HG02610 (cell line): ENCODE data around the gene SH2B2.
"Not testable (repeated sequence)": the region's sequence is repeated elsewhere in the genome, so short reads cannot be mapped to it uniquely, and the experiment has no call there.

Experiments
- ATAC-seq: cut with Tn5 transposase; IDR thresholded peaks from one replicate; pipeline ENCODE4 v1.9.1; 2021; ENCODE audit warnings: mild to moderate bottlenecking, moderate library complexity; ENCODE audit not compliant: unreplicated experiment

Gene SH2B2

DNA sequence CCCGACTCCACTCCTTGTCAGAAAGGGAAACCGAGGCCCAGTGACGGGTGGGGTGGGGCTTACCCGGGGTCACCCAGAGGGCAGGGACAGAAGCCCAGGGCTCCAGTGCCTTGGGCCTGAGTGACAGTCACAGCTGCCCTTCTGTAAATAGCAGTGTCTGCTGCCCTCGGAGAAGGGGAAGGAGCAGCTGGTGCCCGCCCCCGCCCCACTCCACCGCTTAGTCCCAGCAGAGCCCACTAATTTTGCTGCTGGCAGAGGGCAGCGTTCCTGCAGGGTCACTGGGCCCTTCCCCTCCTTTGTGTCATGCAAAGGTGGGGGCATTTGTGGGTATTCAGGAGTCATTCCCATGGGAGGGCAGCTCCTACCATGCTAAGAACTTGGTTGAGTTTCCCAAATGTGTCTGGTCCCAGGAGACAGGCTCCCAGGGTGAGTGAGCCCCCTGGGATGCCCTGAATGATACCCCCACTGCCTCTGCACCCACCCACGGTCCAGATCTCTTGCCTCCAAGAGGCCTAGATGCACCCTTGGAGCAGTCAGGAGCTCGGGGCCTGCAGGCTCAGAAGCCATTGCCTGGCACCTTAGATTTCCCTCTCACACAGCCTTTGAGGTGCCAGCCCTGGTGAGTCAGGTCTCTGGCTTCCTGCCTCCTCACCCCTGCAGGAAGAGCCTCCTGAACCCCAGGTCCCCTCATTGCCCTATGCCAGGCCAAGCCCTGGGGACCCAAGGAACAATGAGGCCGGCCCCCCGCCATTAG is 17.2 kb downstream of the SH2B2 start:
- no peak for ATAC-seq

DNA sequence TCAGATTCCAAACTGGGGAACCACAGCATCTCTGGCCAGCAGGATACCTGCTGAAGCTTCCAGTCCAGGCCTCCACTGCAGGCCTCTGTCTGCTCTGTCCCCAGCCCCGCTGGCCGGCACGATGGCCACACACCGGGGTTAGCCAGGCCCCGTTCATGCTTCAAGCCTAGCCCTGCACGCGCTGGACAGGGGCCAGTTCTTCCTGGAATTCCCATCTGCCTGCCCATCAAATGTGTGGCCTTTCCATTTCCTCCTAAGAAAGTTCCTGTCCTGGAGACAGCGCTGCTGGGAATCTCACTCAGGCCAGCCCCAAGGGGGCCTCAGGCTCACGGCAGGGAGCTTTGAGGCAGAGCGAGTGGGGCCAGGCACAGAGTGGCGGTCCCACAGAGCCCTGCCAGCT is 18.0 kb downstream of the SH2B2 start:
- ATAC-seq: no peak

DNA sequence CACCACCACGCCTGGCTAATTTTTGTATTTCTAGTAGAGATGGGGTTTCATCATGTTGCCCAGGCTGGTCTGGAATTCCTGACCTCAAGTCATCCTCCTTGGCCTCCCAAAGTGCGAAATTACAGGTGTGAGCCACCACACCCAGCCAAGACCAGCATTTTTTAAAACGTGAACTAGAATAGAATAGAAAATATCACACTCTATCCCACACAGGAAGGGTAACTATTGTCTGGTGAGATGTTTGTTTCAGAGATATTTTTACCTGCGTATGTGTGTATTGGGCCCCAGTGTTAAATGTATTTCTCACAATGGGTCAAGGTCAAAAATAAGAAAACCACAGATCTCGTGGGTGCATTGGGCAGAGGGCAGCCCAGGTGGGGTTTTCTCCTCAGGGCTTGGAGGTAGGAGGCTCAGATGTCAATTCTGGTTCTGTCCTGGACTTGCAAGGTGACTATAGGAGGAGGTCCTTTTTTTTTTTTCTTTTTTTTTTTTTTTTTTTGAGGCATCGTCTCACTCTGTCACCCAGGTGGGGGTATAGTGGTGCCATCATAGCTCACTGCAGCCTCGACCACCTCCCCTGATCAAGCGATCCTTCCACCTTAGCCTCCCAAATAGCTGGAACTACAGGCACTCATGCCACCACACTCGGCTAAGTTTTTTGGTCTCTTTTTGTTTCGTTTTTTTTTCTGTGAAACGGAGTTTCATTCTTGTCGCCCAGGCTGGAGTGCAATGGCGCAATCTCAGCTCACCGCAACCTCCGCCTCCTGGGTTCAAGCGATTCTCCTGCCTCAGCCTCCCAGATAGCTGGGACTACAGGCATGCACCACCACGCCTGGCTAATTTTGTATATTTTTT is 19.0 kb downstream of the SH2B2 start:
- ATAC-seq: peak; percentile 33

DNA sequence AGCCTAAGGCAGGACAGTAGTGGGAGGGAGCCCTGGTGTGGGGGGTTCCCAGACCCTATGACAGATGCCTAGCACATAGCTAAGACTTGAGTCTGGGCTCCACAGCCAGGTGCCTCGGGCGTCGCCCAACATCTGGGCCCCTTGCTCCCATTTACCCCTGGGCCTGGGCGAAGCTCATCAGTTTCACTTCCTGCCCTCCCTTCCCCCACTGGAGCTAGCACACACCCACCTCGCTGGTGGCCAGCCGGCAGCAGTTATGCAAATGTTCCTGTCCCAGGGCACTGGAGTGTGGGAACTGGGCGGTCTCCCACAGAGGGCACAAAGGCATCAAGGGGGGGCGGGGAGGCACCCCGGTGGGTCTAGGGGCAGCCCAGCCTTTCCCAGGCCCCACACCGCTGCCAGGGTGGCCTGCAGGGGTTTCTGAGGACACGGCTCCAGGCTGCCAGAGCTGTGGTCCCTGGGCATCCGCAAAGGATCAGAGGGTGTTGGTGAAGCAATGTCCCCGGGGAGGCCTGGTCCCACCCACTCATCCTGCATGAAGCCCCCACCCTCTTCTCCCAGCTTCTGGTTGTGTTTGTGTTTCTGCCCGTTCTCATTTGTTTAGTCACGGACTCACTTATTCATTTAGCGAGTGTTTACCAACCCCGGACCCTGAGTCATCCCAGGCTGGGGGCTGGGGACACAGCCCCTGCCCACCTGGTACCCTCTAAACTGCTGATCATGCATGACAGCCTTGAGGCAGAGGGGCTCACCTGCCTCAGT is 20.4 kb downstream of the SH2B2 start:
- peak; percentile 70 for ATAC-seq

DNA sequence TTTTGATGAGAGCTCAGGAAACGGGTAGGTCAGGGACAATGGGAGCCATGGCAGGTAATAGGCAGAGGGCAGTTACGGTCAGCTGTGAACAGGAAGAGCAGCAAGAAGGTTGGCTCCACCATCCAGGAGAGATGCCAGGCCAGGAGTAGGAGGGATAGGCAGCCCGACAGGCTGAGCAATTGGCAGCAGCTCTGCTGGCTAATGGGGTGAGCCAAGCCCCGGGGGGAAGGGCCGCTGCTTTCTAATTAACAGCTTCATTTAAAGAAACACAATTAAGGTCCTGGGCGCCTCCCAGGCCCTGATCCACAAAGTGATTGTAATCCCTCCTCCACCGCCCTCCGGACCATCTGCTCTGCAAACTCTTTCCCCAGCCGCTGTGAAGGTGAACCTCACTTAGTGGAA is 23.7 kb downstream of the SH2B2 start:
- no peak for ATAC-seq

DNA sequence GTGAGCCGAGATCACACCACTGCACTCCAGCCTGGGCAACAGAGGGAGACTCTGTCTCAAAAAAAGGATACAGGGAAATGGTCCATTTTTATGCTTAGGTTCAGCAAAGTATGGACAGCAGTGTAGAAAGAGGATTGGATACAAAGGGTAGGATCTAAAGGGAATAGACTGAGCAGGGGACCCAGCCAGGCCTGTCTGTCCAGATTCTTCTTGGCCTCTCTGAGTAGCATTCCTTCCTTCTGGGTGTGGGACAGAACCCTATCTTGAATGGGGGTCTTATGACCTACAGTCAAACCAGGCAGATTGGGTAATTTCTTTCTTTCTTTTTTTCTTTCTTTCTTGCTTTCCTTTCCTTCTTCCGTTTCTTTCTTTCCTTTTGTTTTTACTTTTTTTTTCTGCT is 25.6 kb downstream of the SH2B2 start:
- ATAC-seq: no peak

DNA sequence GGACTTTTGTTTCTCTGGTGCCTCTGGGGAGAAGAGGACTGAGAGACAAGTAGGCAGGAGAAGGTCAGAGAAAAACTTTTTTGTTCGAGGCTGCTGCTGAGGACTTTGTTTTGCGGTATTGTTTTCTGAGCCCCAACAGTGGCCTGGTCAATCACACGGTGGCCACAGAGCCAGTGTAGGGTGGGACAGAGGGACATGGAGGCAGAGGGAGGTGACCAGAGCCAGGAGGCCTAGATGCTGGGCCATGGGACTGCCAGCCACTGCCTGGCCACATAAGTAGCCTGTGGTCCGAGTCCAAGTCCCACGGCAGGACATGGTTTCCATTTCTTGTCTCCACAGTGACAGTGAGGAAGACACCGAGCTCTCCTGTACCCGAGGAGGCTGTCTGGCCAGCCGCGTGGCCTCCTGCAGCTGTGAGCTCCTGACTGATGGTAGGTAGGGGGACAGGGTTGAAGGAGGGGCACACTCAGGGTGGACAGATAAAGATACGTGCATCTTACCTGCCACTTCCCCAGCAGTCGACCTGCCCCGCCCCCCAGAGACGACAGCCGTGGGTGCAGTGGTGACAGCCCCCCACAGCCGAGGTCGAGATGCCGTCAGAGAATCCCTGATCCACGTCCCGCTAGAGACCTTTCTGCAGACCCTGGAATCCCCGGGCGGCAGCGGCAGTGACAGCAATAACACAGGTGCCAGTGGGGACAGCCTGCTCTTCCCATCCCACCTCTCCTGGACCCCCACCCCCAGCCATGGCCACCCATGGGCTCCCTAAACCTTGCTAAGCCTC is 27.5 kb downstream of the SH2B2 start:
- no peak for ATAC-seq

DNA sequence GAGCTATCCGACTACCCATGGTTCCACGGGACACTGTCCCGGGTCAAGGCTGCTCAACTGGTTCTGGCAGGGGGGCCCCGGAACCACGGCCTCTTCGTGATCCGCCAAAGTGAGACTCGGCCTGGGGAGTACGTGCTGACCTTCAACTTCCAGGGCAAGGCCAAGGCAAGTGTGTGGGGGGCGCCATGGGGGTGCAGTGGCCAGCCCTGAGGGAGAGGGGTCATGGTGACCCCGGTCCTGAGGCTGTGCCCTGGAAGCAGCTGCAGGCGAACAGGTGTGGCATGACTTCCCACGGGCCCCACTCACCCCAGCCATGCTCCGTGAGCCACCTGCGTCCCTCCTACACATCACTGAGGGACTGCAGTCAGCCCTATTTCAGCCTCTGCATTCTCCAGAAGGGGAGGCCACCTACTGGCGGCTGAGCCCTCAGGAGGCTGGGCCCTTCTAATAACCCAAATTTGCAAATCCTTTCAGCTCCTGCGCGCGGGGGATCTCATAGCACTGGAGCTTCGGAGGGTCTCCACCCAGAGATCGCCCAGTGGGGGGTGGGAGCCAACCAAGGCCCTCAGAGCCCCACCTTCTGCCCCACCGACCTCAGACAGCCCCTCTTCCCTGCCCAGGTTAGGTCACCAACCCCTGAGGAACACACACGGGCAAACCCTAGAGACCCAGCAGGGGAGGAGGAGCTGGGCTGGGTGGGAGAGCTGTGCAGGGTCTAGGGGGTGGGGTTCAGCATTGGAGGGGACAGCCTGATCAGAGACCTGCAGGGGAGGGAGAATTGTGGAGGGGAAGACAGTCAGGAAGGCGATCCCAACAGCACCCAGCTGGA is 30.8 kb downstream of the SH2B2 start:
- no peak for ATAC-seq

DNA sequence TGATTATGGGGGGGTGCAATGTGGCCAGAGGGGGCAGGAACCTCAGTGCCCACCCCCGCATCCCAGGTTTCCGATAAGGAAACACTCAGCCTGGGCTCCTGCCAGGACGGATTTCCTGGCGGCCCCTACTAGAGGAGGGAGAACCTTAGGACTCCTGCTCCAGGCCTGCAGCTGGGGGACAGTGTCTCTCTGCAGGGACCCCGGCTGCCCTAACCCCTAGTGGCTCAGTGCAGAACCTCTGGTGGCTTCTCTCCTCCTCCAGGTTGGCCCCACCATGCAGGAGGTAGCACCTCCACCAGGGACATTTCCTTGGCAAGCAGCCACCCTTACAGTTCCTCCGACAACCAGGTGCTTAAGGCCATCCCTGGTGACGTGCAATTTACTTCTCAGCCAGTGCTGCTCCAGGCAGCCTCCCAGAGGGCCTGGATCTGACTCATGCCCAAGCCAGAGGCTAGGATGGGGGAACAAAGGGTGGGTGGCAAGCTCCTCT is 31.9 kb downstream of the SH2B2 start:
- ATAC-seq: no peak

DNA sequence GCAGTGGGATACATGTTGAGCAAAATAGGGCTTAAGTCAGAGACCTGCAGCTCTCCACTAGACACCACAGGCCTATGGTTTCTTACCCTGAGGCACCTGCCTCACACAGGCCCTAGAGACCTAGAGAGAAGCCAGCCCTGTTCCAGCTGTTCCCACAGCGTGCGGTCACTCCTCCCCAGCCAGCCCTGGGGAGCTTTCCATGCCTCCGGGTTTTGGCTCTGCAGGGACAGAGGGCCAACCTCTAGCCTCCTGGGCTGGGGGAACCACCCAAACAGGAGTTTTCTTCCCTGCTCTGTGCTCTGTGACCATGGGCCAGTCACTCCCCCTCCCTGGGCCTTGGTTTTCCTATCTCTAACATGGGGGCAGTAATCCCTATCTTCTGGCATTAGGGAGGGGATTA is 33.0 kb downstream of the SH2B2 start:
- ATAC-seq: no peak

DNA sequence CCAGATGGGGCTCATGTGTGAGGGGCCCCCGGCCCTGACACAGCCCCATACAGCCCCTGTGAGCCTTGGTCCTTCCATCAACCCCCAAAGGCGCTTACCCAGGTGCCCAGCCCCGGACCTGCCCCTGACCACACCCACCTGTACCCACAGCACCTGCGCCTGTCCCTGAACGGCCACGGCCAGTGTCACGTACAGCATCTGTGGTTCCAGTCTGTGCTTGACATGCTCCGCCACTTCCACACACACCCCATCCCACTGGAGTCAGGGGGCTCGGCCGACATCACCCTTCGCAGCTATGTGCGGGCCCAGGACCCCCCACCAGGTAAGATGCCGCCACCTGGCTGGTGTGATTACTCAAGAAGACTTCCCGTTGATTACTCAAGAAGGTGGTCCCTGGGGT is 33.5 kb downstream of the SH2B2 start:
- no peak for ATAC-seq

DNA sequence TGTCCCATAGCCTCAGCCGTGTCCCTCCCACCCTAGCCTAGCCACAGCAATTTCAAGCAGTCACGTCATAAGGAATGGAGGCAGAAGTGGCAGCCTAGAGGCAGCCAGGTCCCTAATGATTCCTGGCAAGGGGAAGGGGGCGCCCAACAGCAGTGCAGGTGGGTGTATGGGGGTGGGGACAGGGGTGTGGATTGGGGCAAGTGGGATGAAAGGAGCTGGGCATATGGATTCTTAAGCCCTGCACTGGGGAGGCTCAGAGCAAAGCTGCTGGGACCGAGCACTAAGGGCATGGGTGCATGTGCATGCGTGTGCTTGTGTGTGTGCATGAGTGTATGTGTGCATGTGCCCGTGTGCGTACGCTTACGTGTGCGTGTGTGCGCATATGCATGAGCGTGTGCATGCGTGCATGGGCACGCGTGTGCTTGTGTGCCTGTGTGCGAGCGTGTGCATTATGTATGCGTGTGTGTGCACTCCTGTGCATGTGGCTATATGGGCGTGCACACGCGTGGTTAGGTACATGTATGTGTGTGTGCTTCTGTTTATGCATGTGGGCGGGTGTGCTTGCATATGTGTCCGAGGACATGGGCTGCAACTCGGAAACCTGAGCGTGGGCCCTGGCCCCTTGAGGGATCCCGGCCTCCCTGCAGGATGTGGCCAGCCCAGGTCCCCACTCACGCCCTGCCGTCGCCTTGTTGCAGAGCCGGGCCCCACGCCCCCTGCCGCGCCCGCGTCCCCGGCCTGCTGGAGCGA is 34.1 kb downstream of the SH2B2 start:
- no peak for ATAC-seq

DNA sequence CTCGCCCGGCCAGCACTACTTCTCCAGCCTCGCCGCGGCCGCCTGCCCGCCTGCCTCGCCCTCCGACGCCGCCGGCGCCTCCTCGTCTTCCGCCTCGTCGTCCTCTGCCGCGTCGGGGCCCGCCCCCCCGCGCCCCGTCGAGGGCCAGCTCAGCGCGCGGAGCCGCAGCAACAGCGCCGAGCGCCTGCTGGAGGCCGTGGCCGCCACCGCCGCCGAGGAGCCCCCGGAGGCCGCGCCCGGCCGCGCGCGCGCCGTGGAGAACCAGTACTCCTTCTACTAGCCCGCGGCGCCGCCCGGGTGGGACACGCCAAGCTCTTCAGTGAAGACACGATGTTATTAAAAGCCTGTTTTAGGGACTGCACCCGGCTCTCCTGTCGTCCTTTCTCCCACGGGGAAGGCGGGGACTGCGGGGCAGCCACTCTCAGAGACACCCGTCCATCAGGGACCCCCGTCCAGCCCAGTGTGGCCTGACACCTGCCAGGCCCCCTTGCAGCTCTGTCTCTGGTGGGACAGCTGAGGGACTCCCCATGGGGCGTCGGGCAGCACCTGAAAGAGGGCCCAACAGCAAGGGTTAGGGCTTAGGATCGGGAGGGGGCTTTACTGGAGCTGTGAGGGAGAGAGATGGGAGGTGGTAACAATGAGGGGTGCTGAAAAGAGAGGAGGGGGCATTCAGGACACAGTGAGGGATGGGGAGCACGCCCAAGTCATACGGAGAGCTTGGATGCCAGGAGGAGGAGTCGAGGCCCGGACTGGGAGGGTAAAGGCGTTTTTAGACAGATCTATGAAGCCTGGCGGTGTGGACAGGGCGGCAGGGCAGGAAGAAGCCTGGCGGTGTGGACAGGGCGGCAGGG is 34.9 kb downstream of the SH2B2 start:
- ATAC-seq: no peak

DNA sequence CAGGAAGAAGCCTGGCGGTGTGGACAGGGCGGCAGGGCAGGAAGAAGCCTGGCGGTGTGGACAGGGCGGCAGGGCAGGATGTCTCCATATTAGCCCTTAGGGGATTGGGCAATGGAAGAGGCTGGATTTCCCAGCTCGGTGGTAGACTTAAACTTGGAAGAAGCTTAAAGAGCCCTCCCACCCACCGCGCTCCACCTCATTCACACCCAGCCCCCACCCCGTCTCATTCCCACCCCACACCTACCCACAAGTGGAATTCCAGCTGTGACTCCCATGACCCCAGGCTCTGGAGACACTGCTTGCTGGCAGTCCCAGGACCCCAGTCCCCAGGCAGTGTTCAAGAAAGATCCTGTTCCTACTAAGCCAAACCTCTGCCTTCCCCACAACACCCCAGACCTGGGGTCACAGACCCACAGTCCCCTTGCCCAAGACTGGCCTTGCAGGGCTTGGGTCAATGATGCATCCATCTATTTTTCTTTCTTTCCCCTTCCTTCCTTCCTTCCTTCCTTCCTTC is 35.6 kb downstream of the SH2B2 start:
- no peak for ATAC-seq

DNA sequence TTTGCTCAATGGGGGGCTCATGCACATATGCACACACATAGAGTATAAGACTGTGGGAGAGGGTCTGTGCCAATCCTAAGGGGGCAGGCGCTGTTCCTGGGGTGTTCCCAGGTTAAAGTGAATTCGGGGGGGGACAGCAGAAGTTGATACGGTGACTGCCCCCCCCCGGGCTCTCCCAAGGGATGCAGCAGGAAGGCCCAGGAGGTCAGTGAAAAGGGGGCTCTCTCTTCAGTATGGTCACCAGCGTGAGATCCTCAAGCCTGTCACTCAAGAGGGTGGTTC is 37.2 kb downstream of the SH2B2 start:
- no peak for ATAC-seq

DNA sequence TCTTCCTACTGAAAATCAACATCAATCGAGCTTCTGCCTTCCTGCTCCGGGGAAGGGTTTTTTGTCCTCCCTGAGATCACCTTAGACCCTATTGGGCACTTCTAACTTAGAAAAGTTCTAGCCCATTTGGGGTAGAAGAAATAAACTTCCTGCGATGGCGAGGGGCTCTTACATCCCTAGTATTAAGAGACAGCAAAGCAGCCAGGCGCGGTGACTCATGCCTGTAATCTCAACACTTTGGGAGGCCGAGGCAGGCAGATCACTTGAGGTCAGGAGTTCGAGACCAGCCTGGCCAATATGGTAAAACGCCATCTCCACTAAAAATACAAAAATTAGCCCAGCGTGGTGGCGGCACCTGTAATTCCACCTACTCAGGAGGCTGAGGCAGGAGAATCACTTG is 38.4 kb downstream of the SH2B2 start:
- ATAC-seq: not testable (repeated sequence)

DNA sequence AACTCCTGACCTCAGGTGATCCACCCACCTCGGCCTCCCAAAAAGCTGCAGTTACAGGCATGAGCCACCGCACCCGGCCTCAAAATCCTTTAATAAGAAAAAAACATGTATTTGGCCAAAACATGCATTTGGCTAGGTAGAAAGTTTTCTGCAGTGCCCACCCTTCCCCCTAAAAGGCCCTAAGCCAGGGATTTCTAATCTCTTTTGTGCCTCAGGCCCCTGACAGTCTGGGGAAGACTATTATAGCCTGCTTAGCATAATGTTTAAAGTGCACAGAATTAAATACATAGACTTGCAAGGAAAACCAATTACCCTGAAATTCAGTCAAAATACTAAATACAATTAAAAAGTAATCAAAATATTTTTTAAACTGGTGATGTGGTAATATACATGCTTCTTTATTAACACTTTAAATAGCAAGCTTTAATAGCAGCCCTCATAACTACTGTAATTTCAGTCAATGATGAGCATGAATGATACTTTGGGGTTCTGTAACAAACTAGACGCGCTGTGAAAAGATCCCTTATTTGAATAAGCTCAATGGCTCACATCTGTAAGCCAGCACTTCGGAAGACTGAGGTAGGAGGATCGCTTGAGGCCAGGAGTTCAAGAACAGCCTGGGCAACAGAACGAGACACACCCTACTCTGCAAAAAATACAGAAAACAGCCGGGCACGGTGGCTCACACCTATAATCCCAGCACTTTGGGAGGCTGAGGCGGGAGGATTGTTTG is 39.7 kb downstream of the SH2B2 start:
- no peak for ATAC-seq
